Subcutaneous abdominal adipose tissue (tissue), 5 donors: ENCODE measurements around the gene STPG2.

ENCODE experiments used
- H3K27ac ChIP-seq: one replicate; pipeline ENCODE4 v1.7.0; 2013; ENCODE audit warnings: low read depth, mild to moderate bottlenecking, inconsistent platforms, low read length, moderate library complexity
- H3K27me3 ChIP-seq, 5 donors: one replicate each; pipeline ENCODE4 v1.7.0; 2013; ENCODE audit warnings: low read length in 5 of 5, inconsistent platforms in 1 of 5; ENCODE audit not compliant: control insufficient read depth in 5 of 5, insufficient read depth in 4 of 5
- H3K36me3 ChIP-seq, 5 donors: one replicate each; pipeline ENCODE4 v1.7.0; 2013; ENCODE audit warnings: low read length in 5 of 5; ENCODE audit not compliant: control insufficient read depth in 5 of 5, insufficient read depth in 5 of 5
- H3K4me1 ChIP-seq, 5 donors: one replicate each; pipeline ENCODE4 v1.7.0; 2013; ENCODE audit warnings: low read length in 5 of 5, mild to moderate bottlenecking in 3 of 5, moderate library complexity in 1 of 5; ENCODE audit not compliant: control insufficient read depth in 5 of 5, insufficient read depth in 5 of 5
- H3K4me3 ChIP-seq, 5 donors: one replicate each; pipeline ENCODE4 v1.7.0; 2013; ENCODE audit warnings: low read length in 5 of 5, low read depth in 1 of 5
- H3K9ac ChIP-seq, 5 donors: one replicate each; pipeline ENCODE4 v1.7.0; 2013; ENCODE audit warnings: low read length in 5 of 5, mild to moderate bottlenecking in 4 of 5, moderate library complexity in 3 of 5
- H3K9me3 ChIP-seq, 5 donors: one replicate each; pipeline ENCODE4 v1.7.0; 2013; ENCODE audit warnings: low read length in 5 of 5; ENCODE audit not compliant: control insufficient read depth in 5 of 5
- donor health status: healthy.
- donor health status: healthy.
- donor health status: healthy.
- donor health status: healthy.
- donor health status: healthy.

Gene STPG2

GRCh38 chr4:98151145-98151924 is 8.1 kb upstream of the STPG2 start:
- Histone ChIP-seq H3K9ac (no peak overlapping the region), H3K4me1 (peaks cover 0 to 6% (median 0%) of the 10 kb centered on the region in 5 donors), H3K36me3 (no peaks in the 10 kb centered on the region), H3K4me3 (no peak overlapping the region), H3K27me3 (no peaks in the 10 kb centered on the region), H3K27ac (no peak overlapping the region), H3K9me3 (no peaks in the 10 kb centered on the region)

DNA sequence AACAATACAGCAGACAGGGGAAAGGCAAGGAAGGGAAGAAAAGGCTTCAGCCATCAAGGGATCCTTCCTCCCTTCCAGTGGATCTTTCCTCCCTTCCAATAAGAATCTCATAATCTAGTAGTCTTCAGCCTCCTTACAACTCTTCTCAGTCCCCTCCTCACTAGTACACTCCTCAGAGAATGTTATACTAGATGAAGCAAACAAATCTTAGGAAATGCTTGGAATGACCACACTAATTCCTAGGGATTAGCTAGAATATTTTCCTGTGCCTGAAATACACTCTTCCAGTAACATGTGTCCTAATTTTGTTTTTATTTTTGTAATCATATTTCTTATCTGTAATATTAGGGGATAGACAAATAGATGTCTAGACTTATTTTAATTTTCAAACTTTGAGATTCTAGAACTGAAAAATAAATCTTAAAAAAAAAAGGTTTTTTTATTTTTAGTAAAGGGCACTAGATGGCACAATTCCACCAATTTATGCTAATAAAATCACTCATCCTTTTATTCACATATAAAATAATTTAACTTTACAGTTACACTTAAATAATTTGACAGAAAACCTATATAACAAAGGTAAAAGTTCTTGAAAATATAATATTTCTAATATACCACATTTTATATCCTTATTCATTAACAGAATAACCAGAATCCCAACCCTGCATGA is 7.0 kb upstream of the STPG2 start:
- Histone ChIP-seq H3K27ac (no peak overlapping the region), H3K9me3 (no peaks in the 10 kb centered on the region), H3K4me3 (no peak overlapping the region), H3K4me1 (peaks cover 0 to 6% (median 0%) of the 10 kb centered on the region in 5 donors), H3K9ac (no peak overlapping the region), H3K27me3 (no peaks in the 10 kb centered on the region), H3K36me3 (no peaks in the 10 kb centered on the region)

DNA sequence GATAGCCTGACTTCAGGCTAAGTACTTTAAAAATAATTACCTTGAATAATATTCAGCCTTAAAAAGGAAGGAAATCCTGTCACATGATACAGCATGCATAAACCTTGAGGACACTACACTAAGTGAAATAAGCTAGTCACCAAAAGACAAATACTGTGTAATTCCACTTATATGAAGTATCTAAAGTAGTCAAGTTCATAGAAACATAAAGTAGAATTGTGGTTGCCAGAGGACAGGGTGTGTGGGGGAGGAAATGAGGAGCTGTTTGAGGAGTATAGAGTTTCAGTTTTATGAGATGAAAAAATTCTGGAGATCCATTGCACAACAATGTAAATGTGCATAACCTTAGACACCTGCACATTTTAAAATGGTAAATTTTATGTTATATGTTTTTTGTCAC is 5.6 kb upstream of the STPG2 start:
- no peak overlapping the region for H3K4me3 ChIP-seq
- H3K27me3 ChIP-seq = no peaks in the 10 kb centered on the region
- H3K9ac ChIP-seq = no peak overlapping the region
- no peaks in the 10 kb centered on the region for H3K36me3 ChIP-seq
- no peak overlapping the region for H3K27ac ChIP-seq
- no peaks in the 10 kb centered on the region for H3K9me3 ChIP-seq
- H3K4me1 ChIP-seq = peaks cover 0 to 7% (median 2%) of the 10 kb centered on the region in 5 donors

DNA sequence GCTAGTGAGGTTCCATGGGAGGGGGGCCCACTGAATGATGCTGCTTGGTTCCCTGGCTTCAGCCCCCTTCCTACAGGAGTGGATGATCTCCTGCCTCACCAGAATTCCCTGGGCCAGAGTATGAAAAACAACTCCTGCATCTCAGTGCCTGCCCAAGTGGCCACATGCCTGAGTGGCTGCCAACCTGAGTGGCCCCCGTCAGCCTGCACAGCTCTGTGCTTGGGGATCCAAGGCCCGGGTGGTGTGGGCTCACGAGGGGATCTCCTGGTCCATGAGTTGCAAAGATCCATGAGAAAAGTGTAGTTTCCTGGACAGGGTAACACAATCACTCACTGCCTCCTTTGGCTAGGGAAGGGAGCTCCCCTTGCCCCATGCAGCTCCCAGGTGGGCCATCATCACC is 17.1 kb downstream of the STPG2 start:
- no peaks in the 10 kb centered on the region for H3K36me3 ChIP-seq
- H3K9ac ChIP-seq = no peak overlapping the region
- no peak overlapping the region for H3K4me3 ChIP-seq
- H3K27ac ChIP-seq = no peak overlapping the region
- H3K27me3 ChIP-seq = no peaks in the 10 kb centered on the region
- H3K9me3 ChIP-seq = peaks cover 0 to 3% (median 0%) of the 10 kb centered on the region in 5 donors
- no peaks in the 10 kb centered on the region for H3K4me1 ChIP-seq

GRCh38 chr4:98125585-98125984 is 17.7 kb downstream of the STPG2 start:
- H3K4me3 ChIP-seq = no peak overlapping the region
- H3K4me1 ChIP-seq = no peaks in the 10 kb centered on the region
- H3K27me3 ChIP-seq = no peaks in the 10 kb centered on the region
- no peaks in the 10 kb centered on the region for H3K36me3 ChIP-seq
- no peak overlapping the region for H3K27ac ChIP-seq
- H3K9ac ChIP-seq = no peak overlapping the region
- H3K9me3 ChIP-seq = peaks cover 0 to 3% (median 0%) of the 10 kb centered on the region in 5 donors

GRCh38 chr4:98117363-98117762 is 25.9 kb downstream of the STPG2 start:
- H3K9me3 ChIP-seq = peaks cover 0 to 7% (median 5%) of the 10 kb centered on the region in 5 donors
- no peak overlapping the region for H3K9ac ChIP-seq
- H3K27ac ChIP-seq = no peak overlapping the region
- no peaks in the 10 kb centered on the region for H3K36me3 ChIP-seq
- H3K27me3 ChIP-seq = no peaks in the 10 kb centered on the region
- H3K4me1 ChIP-seq = no peaks in the 10 kb centered on the region
- no peak overlapping the region for H3K4me3 ChIP-seq

- H3K27me3 ChIP-seq = no peaks in the 10 kb centered on the region
- H3K4me3 ChIP-seq = no peak overlapping the region
- H3K4me1 ChIP-seq = peaks cover 0 to 5% (median 0%) of the 10 kb centered on the region in 5 donors
- H3K9ac ChIP-seq = no peak overlapping the region
- no peak overlapping the region for H3K27ac ChIP-seq
- H3K36me3 ChIP-seq = no peaks in the 10 kb centered on the region
- H3K9me3 ChIP-seq = peaks cover 0 to 3% (median 2%) of the 10 kb centered on the region in 5 donors
Observed at GRCh38 chr4:98113012-98113411, 30.3 kb downstream of the STPG2 start.

DNA sequence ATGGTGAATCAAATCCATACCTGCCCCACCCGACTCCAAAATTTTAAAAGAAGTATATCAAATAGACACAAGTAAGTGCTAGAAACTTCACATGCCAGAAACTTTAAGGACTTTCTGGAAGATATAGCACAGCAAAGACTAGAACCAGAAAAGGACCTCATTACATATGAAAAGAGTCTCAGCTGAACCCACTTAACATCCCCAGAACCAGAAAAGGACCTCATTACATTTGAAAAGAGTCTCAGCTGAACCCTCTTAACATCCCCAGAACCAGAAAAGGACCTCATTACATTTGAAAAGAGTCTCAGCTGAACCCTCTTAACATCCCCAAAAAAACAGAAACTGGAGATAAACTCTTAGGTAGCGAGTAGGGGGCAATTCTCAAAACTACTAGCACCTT is 32.3 kb downstream of the STPG2 start:
- Histone ChIP-seq H3K27me3 (no peaks in the 10 kb centered on the region), H3K4me3 (no peak overlapping the region), H3K4me1 (peaks cover 0 to 5% (median 0%) of the 10 kb centered on the region in 5 donors), H3K27ac (no peak overlapping the region), H3K9me3 (no peaks in the 10 kb centered on the region), H3K9ac (no peak overlapping the region), H3K36me3 (no peaks in the 10 kb centered on the region)

DNA sequence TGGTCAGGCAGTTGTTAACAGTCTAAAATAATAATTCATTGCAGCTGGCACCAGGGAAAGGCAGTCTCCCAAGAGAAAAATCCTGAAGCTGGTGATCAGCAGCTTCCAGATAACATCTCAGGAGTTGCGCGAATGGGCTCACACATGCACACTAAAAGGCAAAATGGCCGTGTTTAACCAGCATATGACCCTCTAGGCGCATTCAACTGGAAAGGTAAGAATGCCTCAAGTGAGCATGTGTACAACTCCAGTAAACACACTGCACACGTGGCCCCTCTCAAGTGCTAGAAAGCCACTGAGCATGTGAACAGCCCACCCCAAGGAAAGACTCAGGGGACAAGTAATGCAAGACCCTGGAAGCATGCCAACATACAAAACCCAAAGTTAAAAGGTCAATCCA is 33.1 kb downstream of the STPG2 start:
- H3K4me3 ChIP-seq = no peak overlapping the region
- peaks cover 0 to 5% (median 0%) of the 10 kb centered on the region in 5 donors for H3K4me1 ChIP-seq
- no peak overlapping the region for H3K9ac ChIP-seq
- no peaks in the 10 kb centered on the region for H3K27me3 ChIP-seq
- no peaks in the 10 kb centered on the region for H3K9me3 ChIP-seq
- no peaks in the 10 kb centered on the region for H3K36me3 ChIP-seq
- H3K27ac ChIP-seq = no peak overlapping the region

GRCh38 chr4:98102660-98103059 is 40.6 kb downstream of the STPG2 start:
- Histone ChIP-seq H3K9ac (no peak overlapping the region), H3K4me3 (no peak overlapping the region), H3K36me3 (no peaks in the 10 kb centered on the region), H3K27ac (no peak overlapping the region), H3K4me1 (no peaks in the 10 kb centered on the region), H3K9me3 (no peaks in the 10 kb centered on the region), H3K27me3 (no peaks in the 10 kb centered on the region)
